Activated CD8-positive, alpha-beta T cell treated with anti-CD3 and anti-CD28 coated beads for 36 hours (primary cell): ENCODE results near the gene POLR2C. TPM values are rescaled to one million over a fixed set of nuclear protein-coding genes. Genes with fewer than 3 reads are reported as not detected.

Experiments
- ATAC-seq: fragments of 200-7000 bp; cut with Tn5 transposase; one replicate; pipeline ENCODE4 v1.10.0; 2021; ENCODE audit warnings: mild to moderate bottlenecking, moderate library complexity
- CTCF ChIA-PET: fragments of 350-600 bp; sonication (Branson Sonifier 250); formaldehyde crosslinking; loops from one replicate; lab custom pipeline; 2021; ENCODE audit warnings: antibody characterized with exemption; lab: Charles Lee
- POLR2A ChIA-PET: fragments of 350-600 bp; sonication (Branson Sonifier 250); formaldehyde crosslinking; loops from one replicate; lab custom pipeline; 2021; ENCODE audit warnings: antibody characterized with exemption; lab: Charles Lee
- DNase-seq: peaks from one replicate; pipeline ENCODE4 v3.0.0-alpha.2; 2020
- H3K27ac Mint-ChIP-seq: one replicate; pipeline ENCODE4 v1.8.0; 2021; ENCODE audit warnings: mild to moderate bottlenecking, mixed read lengths
- H3K27me3 Mint-ChIP-seq: one replicate; pipeline ENCODE4 v1.8.0; 2021; ENCODE audit warnings: mixed read lengths
- H3K36me3 Mint-ChIP-seq: one replicate; pipeline ENCODE4 v1.8.0; 2021; ENCODE audit warnings: low read depth, mixed read lengths
- H3K4me1 Mint-ChIP-seq: one replicate; pipeline ENCODE4 v1.8.0; 2021; ENCODE audit warnings: low read depth, mixed read lengths
- H3K4me3 Mint-ChIP-seq: one replicate; pipeline ENCODE4 v1.8.0; 2021; ENCODE audit warnings: mild to moderate bottlenecking, moderate library complexity, mixed read lengths
- H3K9me3 Mint-ChIP-seq: one replicate; pipeline ENCODE4 v1.8.0; 2021; ENCODE audit warnings: mixed read lengths
- CTCF ChIP-seq: fragments of 200-600 bp; IDR thresholded peaks from one replicate; pipeline ENCODE4 v1.8.0; 2022; ENCODE audit warnings: antibody characterized with exemption, mild to moderate bottlenecking
- intact Hi-C: fragments of 100-400 bp; cut with micrococcal nuclease; formaldehyde crosslinking; loops from one replicate; pipeline ENCODE4 v1.10.0; 2022
- total RNA-seq, 2 experiments: library from RNA; stranded (reverse); gene quantifications; one replicate each; pipeline ENCODE4 v1.2.3, GENCODE V29; 2021

POLR2C gene
- total RNA-seq, 2 experiments from 2014 or later = 62.4 to 63.0 TPM

GRCh38 chr16:57483725-57484514 is 21.4 kb downstream of the POLR2C start:
- ATAC-seq = no peak
- POLR2A ChIA-PET = interaction anchor here (1.0 to 7.5 kb wide), 3 partner anchors 11 to 20 kb away, joined by 5 to 47 read pairs (median 22); partner anchors contain the start of gene POLR2C
- DNase-seq = no peak
- Mint-ChIP-seq H3K4me3 (no peak overlapping the region), H3K27ac (no peak overlapping the region), H3K9me3 (no peaks in the 10 kb centered on the region), H3K36me3 (no peaks in the 10 kb centered on the region), H3K4me1 (peaks cover 22% of the 10 kb centered on the region), H3K27me3 (no peaks in the 10 kb centered on the region)
- intact Hi-C loops = no loop called here
- CTCF ChIA-PET = interaction anchor here (2.9 to 8.6 kb wide), 3 partner anchors 10 to 35 kb away, joined by 10 to 60 read pairs (median 20); partner anchors contain the start of gene POLR2C
- no peak for TF ChIP-seq CTCF

GRCh38 chr16:57484515-57485005 is 22.1 kb downstream of the POLR2C start:
- DNase-seq = no peak
- TF ChIP-seq CTCF = no peak
- Mint-ChIP-seq H3K27me3 (no peaks in the 10 kb centered on the region), H3K9me3 (no peaks in the 10 kb centered on the region), H3K27ac (no peak overlapping the region), H3K4me1 (peaks cover 22% of the 10 kb centered on the region), H3K4me3 (no peak overlapping the region), H3K36me3 (no peaks in the 10 kb centered on the region)
- CTCF ChIA-PET = interaction anchor here (4.9 to 8.6 kb wide), 2 partner anchors 10 to 34 kb away, joined by 20 to 60 read pairs; no protein-coding TSS in a partner anchor
- POLR2A ChIA-PET = interaction anchor here (0.7 to 7.5 kb wide), 6 partner anchors 8 to 250 kb away, joined by 3 to 47 read pairs (median 4); partner anchors contain the start of genes CCDC102A and POLR2C
- intact Hi-C loops = loop anchor here (5.0 kb wide), 1 partner anchor 53 kb away; the partner anchor contains the start of gene CCDC102A
- no peak for ATAC-seq

GRCh38 chr16:57485091-57485915 is 22.8 kb downstream of the POLR2C start:
- peak overlapping the region; percentile 76 for H3K4me3 Mint-ChIP-seq
- ChIA-PET CTCF (interaction anchor here (0.8 to 8.6 kb wide), 7 partner anchors 9 to 67 kb away, joined by 3 to 60 read pairs (median 4); partner anchors contain the start of gene POLR2C), POLR2A (interaction anchor here (0.6 to 7.5 kb wide), 9 partner anchors 9 to 524 kb away, joined by 3 to 47 read pairs (median 3); partner anchors contain the start of genes CCDC102A, CIAPIN1, COQ9 and POLR2C)
- ATAC-seq (no peak), DNase-seq (no peak)
- no peaks in the 10 kb centered on the region for H3K27me3 Mint-ChIP-seq
- peaks cover 22% of the 10 kb centered on the region for H3K4me1 Mint-ChIP-seq
- H3K9me3 Mint-ChIP-seq = no peaks in the 10 kb centered on the region
- no peaks in the 10 kb centered on the region for H3K36me3 Mint-ChIP-seq
- intact Hi-C loops = loop anchor here (5.0 kb wide), 1 partner anchor 52 kb away; the partner anchor contains the start of gene CCDC102A
- peak overlapping the region; percentile 59 for H3K27ac Mint-ChIP-seq
- TF ChIP-seq CTCF = no peak

GRCh38 chr16:57485916-57486857 is 23.7 kb downstream of the POLR2C start, which contains the start of gene DOK4:
DOK4 (minus strand) TSS chr16:57486493; CDS start chr16:57479507, 6,986 bp downstream.
- H3K9me3 Mint-ChIP-seq = no peaks in the 10 kb centered on the region
- intact Hi-C loops = loop anchor here (5.0 kb wide), 1 partner anchor 51 kb away; the partner anchor contains the start of gene CCDC102A
- POLR2A ChIA-PET = interaction anchor here (0.6 to 7.5 kb wide), 9 partner anchors 13 to 525 kb away, joined by 3 to 47 read pairs (median 3); partner anchors contain the start of genes CCDC102A, CIAPIN1, COQ9 and POLR2C
- H3K4me3 Mint-ChIP-seq = peak within 1 kb of the TSS; percentile 76
- peak; percentile 81 for DNase-seq
- peaks cover 22% of the 10 kb centered on the region for H3K4me1 Mint-ChIP-seq
- TF ChIP-seq CTCF = no peak
- peak within 1 kb of the TSS; percentile 79 for H3K27ac Mint-ChIP-seq
- H3K36me3 Mint-ChIP-seq = no peaks in the 10 kb centered on the region
- ATAC-seq = peak; percentile 95
- H3K27me3 Mint-ChIP-seq = no peaks in the 10 kb centered on the region
- CTCF ChIA-PET = interaction anchor here (0.8 to 8.6 kb wide), 12 partner anchors 10 to 163 kb away, joined by 3 to 60 read pairs (median 4); partner anchors contain the start of genes CCDC102A and POLR2C
